Activated B cell treated with CpG ODN at 0.5 μM for 24 hours (primary cell): ENCODE data around the gene LYRM4. TPM values are rescaled to one million over a fixed set of nuclear protein-coding genes. Genes with fewer than 3 reads are reported as not detected.
A peak's percentile ranks its signal among the peaks of the same experiment; 100 is the strongest.

Experiments used
- ATAC-seq: fragments of 200-7000 bp; cut with Tn5 transposase; one replicate; pipeline ENCODE4 v1.10.0; 2021; ENCODE audit warnings: low read depth, mild to moderate bottlenecking, moderate library complexity
- CTCF ChIA-PET: fragments of 350-600 bp; sonication (Branson Sonifier 250); formaldehyde crosslinking; loops from one replicate; lab custom pipeline; 2021; ENCODE audit warnings: antibody characterized with exemption; lab: Charles Lee
- POLR2A ChIA-PET: fragments of 350-600 bp; sonication (Branson Sonifier 250); formaldehyde crosslinking; loops from one replicate; lab custom pipeline; 2021; ENCODE audit warnings: antibody characterized with exemption; lab: Charles Lee
- DNase-seq: peaks from one replicate; pipeline ENCODE4 v3.0.0; 2022
- H3K27ac Mint-ChIP-seq: one replicate; pipeline ENCODE4 v1.8.0; 2020; ENCODE audit warnings: mixed read lengths
- H3K27me3 Mint-ChIP-seq: one replicate; pipeline ENCODE4 v1.8.0; 2021; ENCODE audit warnings: mixed read lengths
- H3K36me3 Mint-ChIP-seq: one replicate; pipeline ENCODE4 v1.8.0; 2021; ENCODE audit warnings: low read depth, mixed read lengths
- H3K4me1 Mint-ChIP-seq: one replicate; pipeline ENCODE4 v1.8.0; 2021; ENCODE audit warnings: mixed read lengths
- H3K4me3 Mint-ChIP-seq: one replicate; pipeline ENCODE4 v1.8.0; 2020; ENCODE audit warnings: mild to moderate bottlenecking, mixed read lengths
- H3K9me3 Mint-ChIP-seq: one replicate; pipeline ENCODE4 v1.8.0; 2020; ENCODE audit warnings: mixed read lengths
- CTCF ChIP-seq: fragments of 200-600 bp; IDR thresholded peaks from one replicate; pipeline ENCODE4 v1.8.0; 2022; ENCODE audit warnings: antibody characterized with exemption, mild to moderate bottlenecking
- intact Hi-C: fragments of 100-400 bp; cut with micrococcal nuclease; formaldehyde crosslinking; loops from one replicate; pipeline ENCODE4 v1.15.1; 2024
- total RNA-seq: library from RNA; stranded (reverse); gene quantifications from 2 replicates; pipeline ENCODE4 v1.2.3, GENCODE V29; 2022

The LYRM4 gene
- total RNA-seq, 1 donor from 2014 or later, result 51.2 TPM

- peaks cover 60% of the 10 kb centered on the region for H3K4me1 Mint-ChIP-seq
- no peak overlapping the region for H3K4me3 Mint-ChIP-seq
- DNase-seq (no peak), ATAC-seq (no peak)
- TF ChIP-seq CTCF, result no peak
- no peaks in the 10 kb centered on the region for H3K36me3 Mint-ChIP-seq
- peaks cover 15% of the 10 kb centered on the region for H3K27me3 Mint-ChIP-seq
- CTCF ChIA-PET, result no interaction called here
- POLR2A ChIA-PET, result interaction anchor here (0.7 kb wide), 1 partner anchor 13 kb away, joined by 3 read pairs; no protein-coding TSS in a partner anchor
- intact Hi-C loops, result loop anchor here (5.0 kb wide), 1 partner anchor 172 kb away; the partner anchor contains the start of genes FARS2 and LYRM4
- H3K27ac Mint-ChIP-seq, result no peak overlapping the region
- no peaks in the 10 kb centered on the region for H3K9me3 Mint-ChIP-seq
These were observed 170.1 kb downstream of the LYRM4 start for GRCh38 chr6:5090603-5091002.

- ChIA-PET POLR2A (interaction anchor here (0.7 kb wide), 1 partner anchor 13 kb away, joined by 3 read pairs; no protein-coding TSS in a partner anchor), CTCF (no interaction called here)
- no peak for TF ChIP-seq CTCF
- DNase-seq (no peak), ATAC-seq (no peak)
- no peak overlapping the region for H3K4me3 Mint-ChIP-seq
- no peak overlapping the region for H3K27ac Mint-ChIP-seq
- intact Hi-C loops, result loop anchor here (5.0 kb wide), 1 partner anchor 173 kb away; the partner anchor contains the start of genes FARS2 and LYRM4
- no peaks in the 10 kb centered on the region for H3K36me3 Mint-ChIP-seq
- peaks cover 15% of the 10 kb centered on the region for H3K27me3 Mint-ChIP-seq
- no peaks in the 10 kb centered on the region for H3K9me3 Mint-ChIP-seq
- H3K4me1 Mint-ChIP-seq, result peaks cover 54% of the 10 kb centered on the region
These were observed 171.0 kb downstream of the LYRM4 start for GRCh38 chr6:5089481-5090438.

- peaks cover 16% of the 10 kb centered on the region for H3K27me3 Mint-ChIP-seq
- H3K36me3 Mint-ChIP-seq, result no peaks in the 10 kb centered on the region
- TF ChIP-seq CTCF, result no peak
- intact Hi-C loops, result no loop called here
- no peak for DNase-seq
- no peak for ATAC-seq
- H3K9me3 Mint-ChIP-seq, result no peaks in the 10 kb centered on the region
- H3K4me3 Mint-ChIP-seq, result no peak overlapping the region
- ChIA-PET CTCF (no interaction called here), POLR2A (no interaction called here)
- no peak overlapping the region for H3K27ac Mint-ChIP-seq
- H3K4me1 Mint-ChIP-seq, result peaks cover 47% of the 10 kb centered on the region
These were observed 172.0 kb downstream of the LYRM4 start for GRCh38 chr6:5088780-5089179.

GRCh38 chr6:5087389-5087788 lies 173.4 kb downstream of the LYRM4 start:
- CTCF ChIA-PET, result no interaction called here
- peaks cover 20% of the 10 kb centered on the region for H3K27me3 Mint-ChIP-seq
- no peak for TF ChIP-seq CTCF
- H3K4me1 Mint-ChIP-seq, result peaks cover 46% of the 10 kb centered on the region
- intact Hi-C loops, result no loop called here
- H3K4me3 Mint-ChIP-seq, result peak overlapping the region; percentile 55
- ATAC-seq (no peak), DNase-seq (no peak)
- H3K36me3 Mint-ChIP-seq, result no peaks in the 10 kb centered on the region
- H3K27ac Mint-ChIP-seq, result no peak overlapping the region
- POLR2A ChIA-PET, result no interaction called here
- H3K9me3 Mint-ChIP-seq, result no peaks in the 10 kb centered on the region

- H3K27ac Mint-ChIP-seq, result no peak overlapping the region
- CTCF ChIA-PET, result no interaction called here
- intact Hi-C loops, result no loop called here
- no peaks in the 10 kb centered on the region for H3K36me3 Mint-ChIP-seq
- no peaks in the 10 kb centered on the region for H3K9me3 Mint-ChIP-seq
- DNase-seq (no peak), ATAC-seq (no peak)
- peaks cover 39% of the 10 kb centered on the region for H3K4me1 Mint-ChIP-seq
- no peak for TF ChIP-seq CTCF
- peak overlapping the region; percentile 64 for H3K4me3 Mint-ChIP-seq
- POLR2A ChIA-PET, result interaction anchor here (0.6 kb wide), 1 partner anchor 1008 kb away, joined by 7 read pairs; no protein-coding TSS in a partner anchor
- peaks cover 22% of the 10 kb centered on the region for H3K27me3 Mint-ChIP-seq
These were observed 174.4 kb downstream of the LYRM4 start for GRCh38 chr6:5086294-5086890.
